SK-N-SH (cell line): ENCODE results near the gene CRB2. TPM values are rescaled to one million over a fixed set of nuclear protein-coding genes. Genes with fewer than 3 reads are reported as not detected.

ENCODE experiments used
- CTCF ChIA-PET: fragments of 300-600, 350-600 bp; formaldehyde crosslinking; extraction: SDS; loops from one replicate; lab custom pipeline; 2021; lab: Yijun Ruan, JAX
- POLR2A ChIA-PET: fragments of 350-600 bp; sonication (Branson Sonifier 250); formaldehyde crosslinking; extraction: SDS; loops from one replicate; lab custom pipeline; 2020; ENCODE audit warnings: antibody characterized with exemption, inconsistent platforms; lab: Yijun Ruan, JAX
- DNase-seq: peaks from one replicate; pipeline ENCODE4 v3.0.0; 2012
- H2AFZ ChIP-seq: fragments of 200-600 bp; sonication (generic); 2 replicates; pipeline ENCODE4 v1.8.1; 2016; ENCODE audit warnings: antibody characterized with exemption, mild to moderate bottlenecking, low read depth
- H3F3A ChIP-seq: fragments of 200-600 bp; sonication (generic); replicated peaks from 2 replicates; pipeline ENCODE3; 2016; ENCODE audit warnings: antibody characterized with exemption, mild to moderate bottlenecking; ENCODE audit not compliant: insufficient read depth
- H3K27ac ChIP-seq, 2 experiments: fragments of 200-500 bp in 1 of 2; fragments of 200-600 bp in 1 of 2; sonication (Bioruptor generic) in 1 of 2; sonication (generic), shearing (Covaris generic) in 1 of 2; 2 replicates each; pipeline versions ENCODE4 v1.5.1 to v1.6.1; 2014 to 2016; ENCODE audit warnings: low read depth in 2 of 2, inconsistent platforms in 1 of 2, low read length in 1 of 2, mild to moderate bottlenecking in 1 of 2, mixed read lengths in 1 of 2
- H3K27me3 ChIP-seq: fragments of 200-600 bp; sonication (generic), shearing (Covaris generic); 2 replicates; pipeline ENCODE4 v1.6.1; 2016; ENCODE audit warnings: mixed run types; ENCODE audit not compliant: insufficient read depth
- H3K36me3 ChIP-seq, 2 experiments: fragments of 200-500 bp in 1 of 2; fragments of 200-600 bp in 1 of 2; sonication (Bioruptor generic) in 1 of 2; sonication (generic) in 1 of 2; replicated peaks in 1 of 2; 2 replicates each; pipeline versions ENCODE3 to v1.5.1; 2014 to 2016; ENCODE audit warnings: low read length in 1 of 2, mild to moderate bottlenecking in 1 of 2; ENCODE audit not compliant: insufficient read depth in 2 of 2, control insufficient read depth in 1 of 2
- H3K4me1 ChIP-seq, 2 experiments: fragments of 200-500 bp in 1 of 2; fragments of 200-600 bp in 1 of 2; sonication (Bioruptor generic) in 1 of 2; sonication (generic), shearing (Covaris generic) in 1 of 2; 2 replicates each; pipeline versions ENCODE4 v1.5.1 to v1.6.1; 2014 to 2016; ENCODE audit warnings: low read depth in 1 of 2, low read length in 1 of 2, mixed run types in 1 of 2; ENCODE audit not compliant: insufficient read depth in 2 of 2, control insufficient read depth in 1 of 2
- H3K4me2 ChIP-seq: fragments of 200-600 bp; sonication (generic), shearing (Covaris generic); 2 replicates; pipeline ENCODE4 v1.6.1; 2017; ENCODE audit warnings: mixed run types
- H3K4me3 ChIP-seq, 2 experiments: fragments of 200-500 bp in 1 of 2; fragments of 200-600 bp in 1 of 2; sonication (Bioruptor generic) in 1 of 2; sonication (generic), shearing (Covaris generic) in 1 of 2; 2 replicates each; pipeline versions ENCODE4 v1.5.1 to v1.8.1; 2014 to 2016; ENCODE audit warnings: low read depth in 2 of 2, inconsistent platforms in 1 of 2, low read length in 1 of 2, mild to moderate bottlenecking in 1 of 2, mixed read lengths in 1 of 2, moderate library complexity in 1 of 2
- H3K79me2 ChIP-seq: fragments of 200-600 bp; sonication (generic); 2 replicates; pipeline ENCODE4 v1.8.1; 2017; ENCODE audit warnings: mild to moderate bottlenecking; ENCODE audit not compliant: insufficient read depth
- H3K9ac ChIP-seq: fragments of 200-600 bp; sonication (generic); 2 replicates; pipeline ENCODE4 v1.6.1; 2017; ENCODE audit warnings: mixed run types
- H3K9me2 ChIP-seq: fragments of 200-600 bp; sonication (generic); 2 replicates; pipeline ENCODE4 v1.6.1; 2017; ENCODE audit warnings: mixed run types
- H3K9me3 ChIP-seq: fragments of 200-600 bp; sonication (generic); 2 replicates; pipeline ENCODE4 v1.6.1; 2017; ENCODE audit warnings: mixed run types, mild to moderate bottlenecking, moderate library complexity
- H4K20me1 ChIP-seq: fragments of 200-600 bp; sonication (generic); 2 replicates; pipeline ENCODE4 v1.6.1; 2017; ENCODE audit warnings: mild to moderate bottlenecking, mixed run types; ENCODE audit not compliant: insufficient read depth
- CHD2 ChIP-seq: fragments of 150-350 bp; IDR thresholded peaks from 2 replicates; pipeline ENCODE4 v1.6.1; 2018; ENCODE audit warnings: low read length; ENCODE audit not compliant: partially characterized antibody
- FOXM1 ChIP-seq: IDR thresholded peaks from 2 replicates; pipeline ENCODE4 v1.4.0; 2012; ENCODE audit warnings: low read depth, mild to moderate bottlenecking
- GABPA ChIP-seq: IDR thresholded peaks from 2 replicates; pipeline ENCODE4 v1.4.0; 2012; ENCODE audit warnings: low read depth, mild to moderate bottlenecking
- GATA2 ChIP-seq: sonication (generic); formaldehyde crosslinking; IDR thresholded peaks from 2 replicates; pipeline ENCODE4 v1.5.0; 2020; ENCODE audit warnings: mild to moderate bottlenecking, missing genetic modification reagents
- JUND ChIP-seq: IDR thresholded peaks from 2 replicates; pipeline ENCODE4 v1.4.0; 2012
- MAX ChIP-seq: IDR thresholded peaks from 2 replicates; pipeline ENCODE4 v1.4.0; 2012; ENCODE audit warnings: low read depth
- MXI1 ChIP-seq: IDR thresholded peaks from 2 replicates; pipeline ENCODE4 v1.6.1; 2012; ENCODE audit warnings: mild to moderate bottlenecking, low read depth, low read length, improper control_type of control experiment
- NRF1 ChIP-seq: IDR thresholded peaks from 2 replicates; pipeline ENCODE4 v1.6.1; 2012; ENCODE audit warnings: low read depth, mild to moderate bottlenecking, low read length
- RCOR1 ChIP-seq: fragments of 150-350 bp; IDR thresholded peaks from 2 replicates; pipeline ENCODE4 v1.6.1; 2017; ENCODE audit warnings: antibody characterized with exemption, low read length
- SIN3A ChIP-seq: IDR thresholded peaks from 2 replicates; pipeline ENCODE4 v1.6.1; 2012; ENCODE audit warnings: low read depth, mild to moderate bottlenecking, low read length, moderate library complexity, borderline replicate concordance
- SMC3 ChIP-seq: IDR thresholded peaks from 2 replicates; pipeline ENCODE4 v1.6.1; 2012; ENCODE audit warnings: low read depth, low read length, improper control_type of control experiment
- TCF12 ChIP-seq: IDR thresholded peaks from 2 replicates; pipeline ENCODE4 v1.4.0; 2012
- USF2 ChIP-seq: fragments of 150-350 bp; IDR thresholded peaks from 2 replicates; pipeline ENCODE4 v1.6.1; 2017; ENCODE audit warnings: antibody characterized with exemption, low read length, low read depth, borderline replicate concordance
- ZBTB33 ChIP-seq: IDR thresholded peaks from 2 replicates; pipeline ENCODE4 v1.4.0; 2012; ENCODE audit warnings: low read depth, borderline replicate concordance
- WGBS: methylation state at CpG from one replicate; pipeline ENCODE4 v1.1.6; 2017; ENCODE audit warnings: low lambda C conversion rate; 5-methylcytosine and 5-hydroxymethylcytosine counted together
- polyA plus RNA-seq, 3 experiments: library from polyadenylated mRNA; depleted of rRNA; stranded (reverse); fragments of >200 nt; gene quantifications; 2 replicates each; pipeline ENCODE4 v1.2.3, GENCODE V29; 2012

Gene CRB2
- polyA plus RNA-seq, 1 of the 3 experiments (the other 2 are of a cell fraction), result not detected

GRCh38 chr9:123322273-123323195 is 33.5 kb upstream of the CRB2 start:
- Histone ChIP-seq H3K9me3 (no peaks in the 10 kb centered on the region), H3K4me2 (no peak overlapping the region), H3K27me3 (no peaks in the 10 kb centered on the region), H3K4me1 (peaks cover 0 to 15% of the 10 kb centered on the region in 2 experiments; a peak in 2 of 4 replicates), H3K36me3 (no peaks in the 10 kb centered on the region), H4K20me1 (no peaks in the 10 kb centered on the region), H3K4me3 (no peak overlapping the region), H3F3A (no peaks in the 10 kb centered on the region), H2AFZ (no peak overlapping the region), H3K9ac (no peak overlapping the region), H3K9me2 (no peaks in the 10 kb centered on the region), H3K79me2 (no peaks in the 10 kb centered on the region), H3K27ac (no peak overlapping the region)
- DNase-seq, result no peak
- TF ChIP-seq SIN3A (no peak), GABPA (no peak), CHD2 (no peak), NRF1 (no peak), ZBTB33 (no peak), SMC3 (no peak), USF2 (no peak), RCOR1 (no peak), TCF12 (no peak), MXI1 (no peak), JUND (no peak), MAX (no peak), FOXM1 (no peak), GATA2 (no peak)
- POLR2A ChIA-PET, result no interaction called here
- WGBS, result 80% methylated on average over 9 of the region's 11 CpGs
- CTCF ChIA-PET, result no interaction called here
